ENCODE data around the gene IL21R.
"Not testable (repeated sequence)": the region's sequence is repeated elsewhere in the genome, so short reads cannot be mapped to it uniquely, and the experiment has no call there.

IL21R gene

DNA sequence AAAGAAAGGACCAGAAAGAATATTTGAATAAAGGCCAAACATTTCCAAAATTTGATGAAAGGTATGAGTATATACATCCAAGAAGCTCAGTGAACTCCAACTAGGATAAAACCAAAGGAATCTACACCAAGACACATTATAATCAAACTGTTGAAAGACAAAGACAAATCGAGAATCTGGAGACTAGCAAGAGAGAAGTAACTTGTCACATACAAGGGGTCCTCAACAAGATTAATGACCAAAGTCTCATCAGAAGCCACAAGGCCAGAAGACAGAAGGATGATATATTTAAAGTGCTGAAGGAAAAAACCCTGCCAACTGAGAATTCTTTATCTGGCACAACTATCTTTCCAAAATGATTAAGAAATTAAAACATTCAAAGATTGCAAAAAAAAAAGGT, 9.3 kb upstream of the IL21R start:
- no peak overlapping the region for H2BK120ac ChIP-seq (ENCODE audit: low read depth, low read length)
- H4K8ac ChIP-seq (ENCODE audit: low read depth, low read length): no peak overlapping the region
- no peak overlapping the region for H2BK5ac ChIP-seq (ENCODE audit: low read length)
- H3K27me3 ChIP-seq (ENCODE audit: insufficient read depth, low read length, poor library complexity): no peaks in the 10 kb centered on the region
- no peak overlapping the region for H2BK15ac ChIP-seq (replicated peaks; ENCODE audit: low read depth)
- H3K36me3 ChIP-seq (ENCODE audit: control insufficient read depth, insufficient read depth, low read length): no peaks in the 10 kb centered on the region
- no peak overlapping the region for H3K9ac ChIP-seq (ENCODE audit: low read length)
- no peak overlapping the region for H4K5ac ChIP-seq (ENCODE audit: low read length)
- H3K18ac ChIP-seq (ENCODE audit: low read length): no peak overlapping the region
- no peaks in the 10 kb centered on the region for H3K79me1 ChIP-seq (ENCODE audit: low read length)
- H3K23ac ChIP-seq (ENCODE audit: low read length): no peak overlapping the region
- no peak overlapping the region for H3K4me3 ChIP-seq (ENCODE audit: low read length)
- H3K27ac ChIP-seq (ENCODE audit: low read depth, low read length): no peak overlapping the region
- no peak overlapping the region for H2AK5ac ChIP-seq (ENCODE audit: low read length)
- no peak overlapping the region for H3K4me2 ChIP-seq (ENCODE audit: low read length)
- H3K56ac ChIP-seq (ENCODE audit: low read length): no peak overlapping the region
- no CpG with 5 or more reads among the region's 1 CpG for WGBS (ENCODE audit: extremely low coverage, insufficient coverage, low lambda C conversion rate)
- no peaks in the 10 kb centered on the region for H3K79me2 ChIP-seq (ENCODE audit: control insufficient read depth, insufficient read depth, low read length)
- H3K4ac ChIP-seq (ENCODE audit: low read depth, low read length): no peak overlapping the region
- no peak for DNase-seq
- no peaks in the 10 kb centered on the region for H3K4me1 ChIP-seq (ENCODE audit: control insufficient read depth, low read depth, low read length)

GRCh38 chr16:27394516-27394915, 7.5 kb upstream of the IL21R start:
- Histone ChIP-seq H3K4me3 (ENCODE audit: low read length) (no peak overlapping the region), H3K36me3 (ENCODE audit: control insufficient read depth, insufficient read depth, low read length) (no peaks in the 10 kb centered on the region), H3K4me2 (ENCODE audit: low read length) (no peak overlapping the region), H3K4me1 (ENCODE audit: control insufficient read depth, low read depth, low read length) (no peaks in the 10 kb centered on the region), H2BK5ac (ENCODE audit: low read length) (no peak overlapping the region), H2BK120ac (ENCODE audit: low read depth, low read length) (no peak overlapping the region), H3K27ac (ENCODE audit: low read depth, low read length) (no peak overlapping the region), H3K56ac (ENCODE audit: low read length) (no peak overlapping the region), H3K23ac (ENCODE audit: low read length) (no peak overlapping the region), H3K4ac (ENCODE audit: low read depth, low read length) (no peak overlapping the region), H3K79me1 (ENCODE audit: low read length) (no peaks in the 10 kb centered on the region), H3K27me3 (ENCODE audit: insufficient read depth, low read length, poor library complexity) (no peaks in the 10 kb centered on the region), H3K9ac (ENCODE audit: low read length) (no peak overlapping the region), H3K79me2 (ENCODE audit: control insufficient read depth, insufficient read depth, low read length) (no peaks in the 10 kb centered on the region), H4K5ac (ENCODE audit: low read length) (no peak overlapping the region), H4K8ac (ENCODE audit: low read depth, low read length) (no peak overlapping the region), H3K18ac (ENCODE audit: low read length) (no peak overlapping the region), H2BK15ac (replicated peaks; ENCODE audit: low read depth) (no peak overlapping the region), H2AK5ac (ENCODE audit: low read length) (no peak overlapping the region)
- no peak for DNase-seq

GRCh38 chr16:27398341-27398893, 3.6 kb upstream of the IL21R start:
- H3K79me1 ChIP-seq (ENCODE audit: low read length); H3K9ac ChIP-seq (ENCODE audit: low read length); H2AK5ac ChIP-seq (ENCODE audit: low read length); DNase-seq; H3K56ac ChIP-seq (ENCODE audit: low read length); H3K4ac ChIP-seq (ENCODE audit: low read depth, low read length); H2BK15ac ChIP-seq (replicated peaks; ENCODE audit: low read depth); H3K36me3 ChIP-seq (ENCODE audit: control insufficient read depth, insufficient read depth, low read length); H3K4me3 ChIP-seq (ENCODE audit: low read length); H3K23ac ChIP-seq (ENCODE audit: low read length); H4K5ac ChIP-seq (ENCODE audit: low read length); H3K4me1 ChIP-seq (ENCODE audit: control insufficient read depth, low read depth, low read length); H2BK120ac ChIP-seq (ENCODE audit: low read depth, low read length); H3K79me2 ChIP-seq (ENCODE audit: control insufficient read depth, insufficient read depth, low read length); H3K18ac ChIP-seq (ENCODE audit: low read length); H4K8ac ChIP-seq (ENCODE audit: low read depth, low read length); H2BK5ac ChIP-seq (ENCODE audit: low read length); H3K4me2 ChIP-seq (ENCODE audit: low read length); H3K27ac ChIP-seq (ENCODE audit: low read depth, low read length); H3K27me3 ChIP-seq (ENCODE audit: insufficient read depth, low read length, poor library complexity): not testable (repeated sequence)
- WGBS (ENCODE audit: extremely low coverage, insufficient coverage, low lambda C conversion rate): no CpG with 5 or more reads among the region's 15 CpGs

GRCh38 chr16:27398894-27399853, 2.8 kb upstream of the IL21R start:
- Histone ChIP-seq H3K4me2 (ENCODE audit: low read length) (no peak overlapping the region), H3K56ac (ENCODE audit: low read length) (no peak overlapping the region), H3K4ac (ENCODE audit: low read depth, low read length) (no peak overlapping the region), H3K4me3 (ENCODE audit: low read length) (no peak overlapping the region), H2BK5ac (ENCODE audit: low read length) (no peak overlapping the region), H3K18ac (ENCODE audit: low read length) (no peak overlapping the region), H3K79me2 (ENCODE audit: control insufficient read depth, insufficient read depth, low read length) (no peaks in the 10 kb centered on the region), H2BK120ac (ENCODE audit: low read depth, low read length) (no peak overlapping the region), H2AK5ac (ENCODE audit: low read length) (no peak overlapping the region), H4K5ac (ENCODE audit: low read length) (no peak overlapping the region), H3K9ac (ENCODE audit: low read length) (no peak overlapping the region), H3K79me1 (ENCODE audit: low read length) (no peaks in the 10 kb centered on the region), H3K23ac (ENCODE audit: low read length) (no peak overlapping the region), H3K36me3 (ENCODE audit: control insufficient read depth, insufficient read depth, low read length) (no peaks in the 10 kb centered on the region), H2BK15ac (replicated peaks; ENCODE audit: low read depth) (no peak overlapping the region), H3K4me1 (ENCODE audit: control insufficient read depth, low read depth, low read length) (no peaks in the 10 kb centered on the region), H3K27me3 (ENCODE audit: insufficient read depth, low read length, poor library complexity) (no peaks in the 10 kb centered on the region), H3K27ac (ENCODE audit: low read depth, low read length) (no peak overlapping the region), H4K8ac (ENCODE audit: low read depth, low read length) (no peak overlapping the region)
- no CpG with 5 or more reads among the region's 8 CpGs for WGBS (ENCODE audit: extremely low coverage, insufficient coverage, low lambda C conversion rate)
- DNase-seq: no peak

DNA sequence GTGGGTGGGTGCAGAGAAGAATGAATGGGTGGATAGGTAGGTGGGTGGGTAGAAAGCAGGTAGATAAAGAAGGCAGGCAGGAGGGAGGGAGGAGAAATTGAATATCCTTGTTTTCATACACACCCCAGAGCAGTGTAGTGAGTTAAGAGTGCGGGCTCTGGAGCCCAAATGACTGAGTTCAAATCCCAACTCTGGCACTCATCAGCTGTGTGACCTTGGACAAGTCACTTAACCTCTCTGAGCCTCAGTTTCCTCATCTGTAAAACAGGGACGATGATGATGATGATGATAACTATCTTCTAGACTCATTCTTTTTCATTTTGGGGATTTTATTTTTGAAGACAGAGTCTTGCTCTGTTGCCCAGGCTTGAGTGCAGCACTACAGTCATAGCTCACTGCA, 2.0 kb upstream of the IL21R start:
- Histone ChIP-seq H3K4me3 (ENCODE audit: low read length) (no peak overlapping the region), H3K9ac (ENCODE audit: low read length) (no peak overlapping the region), H3K56ac (ENCODE audit: low read length) (no peak overlapping the region), H2BK15ac (replicated peaks; ENCODE audit: low read depth) (no peak overlapping the region), H3K4ac (ENCODE audit: low read depth, low read length) (no peak overlapping the region), H3K23ac (ENCODE audit: low read length) (no peak overlapping the region), H2BK120ac (ENCODE audit: low read depth, low read length) (no peak overlapping the region), H2AK5ac (ENCODE audit: low read length) (no peak overlapping the region), H4K8ac (ENCODE audit: low read depth, low read length) (no peak overlapping the region), H3K4me1 (ENCODE audit: control insufficient read depth, low read depth, low read length) (no peaks in the 10 kb centered on the region), H3K27ac (ENCODE audit: low read depth, low read length) (no peak overlapping the region), H3K79me2 (ENCODE audit: control insufficient read depth, insufficient read depth, low read length) (no peaks in the 10 kb centered on the region), H4K5ac (ENCODE audit: low read length) (no peak overlapping the region), H3K4me2 (ENCODE audit: low read length) (no peak overlapping the region), H2BK5ac (ENCODE audit: low read length) (no peak overlapping the region), H3K36me3 (ENCODE audit: control insufficient read depth, insufficient read depth, low read length) (no peaks in the 10 kb centered on the region), H3K27me3 (ENCODE audit: insufficient read depth, low read length, poor library complexity) (no peaks in the 10 kb centered on the region), H3K18ac (ENCODE audit: low read length) (no peak overlapping the region), H3K79me1 (ENCODE audit: low read length) (no peaks in the 10 kb centered on the region)
- no CpG with 5 or more reads among the region's 2 CpGs for WGBS (ENCODE audit: extremely low coverage, insufficient coverage, low lambda C conversion rate)
- DNase-seq: no peak
